Breast epithelium (tissue), 4 donors: Measurements from ENCODE around the gene GPC2. TPM values are rescaled to one million over a fixed set of nuclear protein-coding genes. Genes with fewer than 3 reads are reported as not detected.
"Not testable (repeated sequence)": the region's sequence is repeated elsewhere in the genome, so short reads cannot be mapped to it uniquely, and the experiment has no call there.

ENCODE experiments used
- DNase-seq, 2 donors: peaks; one replicate each; pipeline ENCODE4 v3.0.0-alpha.2; 2019; ENCODE audit warnings: low spot score in 2 of 2
- H3K27ac ChIP-seq, 2 donors: fragments of 200-600 bp; sonication (generic) in 1 of 2; one replicate each; pipeline ENCODE4 v1.5.1; 2016 to 2019; ENCODE audit warnings: mild to moderate bottlenecking in 1 of 2
- H3K27me3 ChIP-seq, 2 donors: fragments of 200-600 bp; sonication (generic) in 1 of 2; one replicate each; pipeline versions ENCODE4 v1.5.1 to v1.6.0; 2017 to 2019; ENCODE audit warnings: control low read depth in 1 of 2, mild to moderate bottlenecking in 1 of 2
- H3K36me3 ChIP-seq: fragments of 200-600 bp; one replicate; pipeline ENCODE4 v1.5.1; 2019
- H3K4me1 ChIP-seq, 2 donors: fragments of 200-600 bp; sonication (generic); one replicate each; pipeline ENCODE4 v1.5.1; 2016 to 2019; ENCODE audit warnings: control low read depth in 1 of 2
- H3K4me3 ChIP-seq, 3 donors: fragments of 200-600 bp; sonication (generic); 1 replicate in 2 of 3; 2 replicates in 1 of 3; pipeline ENCODE4 v1.5.1; 2016 to 2019; ENCODE audit warnings: mild to moderate bottlenecking in 3 of 3, moderate library complexity in 2 of 3
- H3K9me3 ChIP-seq, 2 donors: fragments of 200-600 bp; sonication (generic) in 1 of 2; one replicate each; pipeline ENCODE4 v1.5.1; 2016 to 2019; ENCODE audit warnings: control low read depth in 1 of 2
- POLR2A ChIP-seq: fragments of 450-650 bp; IDR thresholded peaks from one replicate; pipeline ENCODE4 v1.6.1; 2016; ENCODE audit warnings: antibody characterized with exemption, mild to moderate bottlenecking, moderate library complexity
- POLR2AphosphoS5 ChIP-seq, 3 donors: sonication (generic); formaldehyde crosslinking; IDR thresholded peaks; one replicate each; pipeline ENCODE4 v1.6.1; 2017; ENCODE audit warnings: antibody characterized with exemption in 3 of 3
- intact Hi-C: fragments of 100-400 bp; cut with DNase I; formaldehyde crosslinking; loops from one replicate; pipeline ENCODE4 v1.15.1; 2023; ENCODE audit warnings: low total_unique reads
- total RNA-seq, 3 donors: library from RNA; depleted of rRNA; stranded (reverse); fragments of >200 nt; gene quantifications; one replicate each; pipeline ENCODE4 v1.1.0, GENCODE V29; 2016
- TF ChIP-seq, protein P1 (sequence below), 3 donors: fragments of 450-650 bp; IDR thresholded peaks; one replicate each; pipeline ENCODE4 v1.5.1; 2016 to 2017; ENCODE audit warnings: antibody characterized with exemption in 3 of 3, mild to moderate bottlenecking in 3 of 3, moderate library complexity in 3 of 3

Gene GPC2
- total RNA-seq, 3 donors from 2014 or later, result 1.4 to 3.6 (median 3.4) TPM

DNA sequence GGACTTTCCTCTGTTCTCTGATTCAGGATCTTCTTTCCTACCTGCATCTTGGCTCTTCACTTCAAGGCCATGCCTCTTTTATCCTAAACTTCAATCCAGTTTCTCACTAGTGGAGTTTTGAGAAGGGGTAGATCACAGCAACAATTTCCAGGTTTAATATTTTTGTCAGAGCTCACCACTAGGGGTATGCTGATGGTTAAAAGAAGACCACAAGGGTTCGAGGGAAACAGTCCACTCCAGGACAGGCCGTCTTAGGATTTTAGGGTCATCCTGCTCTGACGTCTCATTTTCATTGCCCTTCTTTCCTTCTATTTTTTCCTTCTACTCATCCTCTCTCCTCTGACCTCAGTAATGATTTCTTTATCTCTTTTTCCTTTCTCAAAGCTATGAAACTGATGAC, 11.9 kb upstream of the GPC2 start:
- no peaks in the 10 kb centered on the region for H3K9me3 ChIP-seq
- intact Hi-C loops, result no loop called here
- no peak overlapping the region for H3K4me3 ChIP-seq
- H3K27me3 ChIP-seq, result no peaks in the 10 kb centered on the region
- H3K27ac ChIP-seq, result no peak overlapping the region
- no peaks in the 10 kb centered on the region for H3K36me3 ChIP-seq
- no peaks in the 10 kb centered on the region for H3K4me1 ChIP-seq
- DNase-seq, result no peak
- TF ChIP-seq, protein P1, sequence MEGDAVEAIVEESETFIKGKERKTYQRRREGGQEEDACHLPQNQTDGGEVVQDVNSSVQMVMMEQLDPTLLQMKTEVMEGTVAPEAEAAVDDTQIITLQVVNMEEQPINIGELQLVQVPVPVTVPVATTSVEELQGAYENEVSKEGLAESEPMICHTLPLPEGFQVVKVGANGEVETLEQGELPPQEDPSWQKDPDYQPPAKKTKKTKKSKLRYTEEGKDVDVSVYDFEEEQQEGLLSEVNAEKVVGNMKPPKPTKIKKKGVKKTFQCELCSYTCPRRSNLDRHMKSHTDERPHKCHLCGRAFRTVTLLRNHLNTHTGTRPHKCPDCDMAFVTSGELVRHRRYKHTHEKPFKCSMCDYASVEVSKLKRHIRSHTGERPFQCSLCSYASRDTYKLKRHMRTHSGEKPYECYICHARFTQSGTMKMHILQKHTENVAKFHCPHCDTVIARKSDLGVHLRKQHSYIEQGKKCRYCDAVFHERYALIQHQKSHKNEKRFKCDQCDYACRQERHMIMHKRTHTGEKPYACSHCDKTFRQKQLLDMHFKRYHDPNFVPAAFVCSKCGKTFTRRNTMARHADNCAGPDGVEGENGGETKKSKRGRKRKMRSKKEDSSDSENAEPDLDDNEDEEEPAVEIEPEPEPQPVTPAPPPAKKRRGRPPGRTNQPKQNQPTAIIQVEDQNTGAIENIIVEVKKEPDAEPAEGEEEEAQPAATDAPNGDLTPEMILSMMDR (IDR thresholded peaks at IDR 0.05), result no peak
- TF ChIP-seq POLR2A (no peak), POLR2AphosphoS5 (IDR thresholded peaks at IDR 0.05) (no peak)

DNA sequence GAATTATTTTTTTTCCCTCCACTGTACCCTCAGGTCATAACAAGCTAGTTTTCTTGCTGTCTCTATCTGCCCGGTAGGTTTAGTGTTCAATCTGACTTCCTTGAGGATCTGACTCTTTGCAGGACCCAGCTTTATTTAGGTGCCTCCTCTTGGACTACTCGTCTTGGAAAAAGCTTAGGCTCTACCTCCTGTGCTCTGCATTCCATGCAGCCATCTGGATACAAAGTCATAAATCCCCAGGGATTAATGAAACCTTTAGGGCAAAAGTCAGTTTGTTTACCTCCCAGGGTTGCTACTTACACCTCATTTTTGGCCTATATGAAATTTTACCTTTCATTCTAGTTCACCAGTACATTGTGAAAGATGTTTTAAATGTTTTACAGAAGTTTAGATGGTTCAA, 8.5 kb upstream of the GPC2 start:
- Histone ChIP-seq H3K4me1 (no peaks in the 10 kb centered on the region), H3K4me3 (no peak overlapping the region), H3K27ac (no peak overlapping the region), H3K9me3 (no peaks in the 10 kb centered on the region), H3K27me3 (no peaks in the 10 kb centered on the region), H3K36me3 (no peaks in the 10 kb centered on the region)
- no peak for DNase-seq
- intact Hi-C loops, result no loop called here
- TF ChIP-seq, protein P1 (IDR thresholded peaks at IDR 0.05), result no peak
- TF ChIP-seq POLR2A (no peak), POLR2AphosphoS5 (IDR thresholded peaks at IDR 0.05) (no peak)

DNA sequence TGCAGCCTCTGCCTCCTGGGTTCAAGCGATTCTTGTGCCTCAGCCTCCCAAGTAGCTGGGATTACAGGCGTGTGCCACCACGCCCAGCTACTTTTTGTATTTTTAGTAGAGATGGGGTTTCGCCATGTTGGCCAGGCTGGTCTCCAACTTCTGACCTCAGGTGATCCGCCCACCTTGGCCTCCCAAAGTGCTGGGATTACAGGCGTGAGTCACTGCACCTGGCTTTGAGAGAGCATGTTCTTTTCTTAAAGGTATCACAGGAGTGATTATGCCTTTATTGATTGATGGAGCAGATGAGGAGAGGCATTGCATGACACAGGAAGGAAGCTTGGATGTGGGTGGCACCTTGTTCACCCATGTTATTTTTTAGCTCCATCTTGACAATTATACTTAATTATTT, 5.9 kb upstream of the GPC2 start:
- H3K4me3 ChIP-seq, intact Hi-C loops, DNase-seq, H3K27me3 ChIP-seq, H3K36me3 ChIP-seq, H3K4me1 ChIP-seq, H3K9me3 ChIP-seq, H3K27ac ChIP-seq: not testable (repeated sequence)

DNA sequence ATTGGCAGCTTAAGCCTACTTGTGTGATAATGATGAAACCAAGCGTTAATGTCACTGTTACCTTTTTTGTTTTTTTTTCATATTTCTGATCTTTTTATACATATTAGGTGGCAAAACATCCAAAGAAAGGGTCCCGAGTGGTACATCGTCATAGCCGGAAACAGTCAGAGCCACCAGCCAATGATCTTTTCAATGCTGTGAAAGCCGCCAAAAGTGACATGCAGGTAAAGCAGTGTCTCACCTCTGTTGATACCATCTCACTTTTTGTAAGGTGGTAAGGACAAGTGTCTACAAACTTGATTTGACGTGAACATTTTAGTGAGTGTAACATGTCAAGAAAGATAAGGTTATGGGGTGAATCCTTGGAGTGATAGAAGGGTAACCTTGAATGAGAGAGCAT, 5.4 kb upstream of the GPC2 start:
- H3K4me1 ChIP-seq, H3K27me3 ChIP-seq, DNase-seq, H3K4me3 ChIP-seq, H3K36me3 ChIP-seq, H3K27ac ChIP-seq, H3K9me3 ChIP-seq, intact Hi-C loops: not testable (repeated sequence)

DNA sequence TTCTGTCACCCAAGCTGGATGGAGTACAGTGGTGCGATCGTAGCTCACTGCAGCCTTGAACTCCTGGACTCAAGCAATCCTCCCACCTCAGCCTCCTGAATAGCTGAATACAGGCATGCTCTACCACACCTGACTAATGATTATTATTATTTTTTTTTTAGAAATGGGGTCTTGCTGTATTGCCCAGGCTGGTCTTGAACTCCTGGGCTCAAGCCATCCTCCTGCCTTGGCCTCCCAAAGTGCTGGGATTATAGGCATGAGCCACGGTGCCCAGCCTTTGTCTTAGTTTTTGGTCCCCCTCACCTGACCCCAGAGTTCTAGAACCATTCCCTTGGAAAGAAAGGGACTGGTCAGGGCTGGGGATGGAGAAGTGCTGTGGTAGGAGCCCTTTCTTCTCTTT, 2.9 kb upstream of the GPC2 start:
- H3K9me3 ChIP-seq, H3K4me1 ChIP-seq, H3K27me3 ChIP-seq, H3K36me3 ChIP-seq, H3K4me3 ChIP-seq, DNase-seq, H3K27ac ChIP-seq, intact Hi-C loops: not testable (repeated sequence)

DNA sequence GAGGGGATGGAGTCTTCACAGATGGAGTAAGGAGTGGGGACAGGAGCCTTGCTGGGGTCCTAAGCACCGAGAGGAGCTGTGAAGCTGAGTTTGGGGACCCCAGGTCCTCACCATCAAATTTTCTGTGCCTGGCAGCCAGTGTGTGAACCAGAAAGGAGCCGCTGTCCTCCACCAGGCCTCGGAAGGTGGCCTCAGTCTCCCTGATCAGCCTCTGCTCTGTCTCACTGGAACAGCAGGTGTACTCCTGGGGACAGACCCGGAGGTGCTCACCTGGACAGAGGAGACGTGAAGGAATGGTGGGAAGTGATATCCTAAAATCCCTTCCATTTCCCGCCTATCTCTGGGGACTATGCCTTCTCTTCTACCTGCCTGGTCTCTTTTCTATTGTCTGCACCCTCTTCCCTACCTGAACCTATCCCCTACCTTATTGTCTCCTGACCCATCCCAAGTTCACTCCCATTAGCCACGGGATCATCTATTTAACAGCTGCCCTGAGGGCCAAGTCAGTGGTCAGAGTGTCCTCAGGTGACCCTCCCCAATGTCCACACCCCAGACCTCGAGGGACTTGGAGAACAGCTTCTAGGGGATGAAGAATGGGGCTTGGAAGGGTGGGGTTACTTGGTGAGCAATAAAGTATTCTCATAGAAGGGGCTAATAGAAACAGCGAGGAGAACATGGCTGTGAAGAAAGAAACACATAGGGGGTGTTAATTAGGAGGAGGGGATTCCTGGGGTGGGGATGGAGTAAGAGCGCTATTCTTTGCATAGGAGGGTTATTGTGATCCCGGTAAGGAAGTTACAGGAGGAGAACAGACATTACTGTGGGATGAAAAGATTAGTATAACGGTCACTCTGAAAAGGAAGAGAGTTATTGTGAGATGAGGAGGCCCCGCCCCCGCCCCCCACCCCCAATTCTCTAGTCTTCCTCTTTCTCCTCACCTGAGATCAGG, 811 bp downstream of the GPC2 start:
- Histone ChIP-seq H3K27me3 (no peaks in the 10 kb centered on the region), H3K27ac (peak overlapping the region in 1 of 2 donors; percentile 36), H3K36me3 (no peaks in the 10 kb centered on the region), H3K4me1 (no peaks in the 10 kb centered on the region), H3K9me3 (no peaks in the 10 kb centered on the region), H3K4me3 (peak overlapping the region; percentile 40 to 65 (median 54))
- DNase-seq, result no peak
- TF ChIP-seq POLR2A, result no peak
- intact Hi-C loops, result no loop called here

DNA sequence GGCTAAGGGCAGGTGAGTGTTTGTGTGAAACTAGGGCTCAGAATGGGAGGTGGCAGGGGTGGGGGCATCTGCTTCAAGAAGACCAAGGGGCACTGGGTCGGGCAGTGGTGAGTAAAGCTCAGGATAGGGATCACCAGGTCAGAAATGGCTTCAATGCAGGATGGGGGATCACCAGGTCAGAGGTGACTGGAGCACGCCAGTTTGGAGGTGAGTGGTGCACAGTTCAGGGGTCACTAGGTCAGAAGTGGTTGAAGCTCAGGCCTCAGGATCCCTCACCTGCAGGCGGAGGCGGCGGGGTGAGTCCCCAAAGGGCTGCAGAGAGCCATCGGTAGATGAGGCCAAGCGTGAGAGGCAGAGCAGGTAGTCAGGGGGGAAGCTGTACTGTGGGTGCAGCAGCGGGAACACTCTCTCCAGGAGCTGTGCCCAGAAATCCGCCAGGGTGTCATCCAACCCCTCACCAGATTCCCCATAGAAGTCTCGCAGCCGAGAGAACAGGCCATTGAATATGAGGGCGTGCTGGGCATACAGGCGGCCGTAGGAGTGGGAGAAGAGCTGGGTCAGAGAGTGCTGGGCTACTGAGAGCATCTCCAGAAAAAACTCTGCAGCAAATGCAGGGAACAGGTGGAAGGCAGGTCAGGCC, 1.8 kb downstream of the GPC2 start:
- H3K4me3 ChIP-seq, result no peak overlapping the region
- no peak overlapping the region for H3K27ac ChIP-seq
- no peaks in the 10 kb centered on the region for H3K4me1 ChIP-seq
- no peak for DNase-seq
- intact Hi-C loops, result no loop called here
- no peaks in the 10 kb centered on the region for H3K27me3 ChIP-seq
- no peaks in the 10 kb centered on the region for H3K9me3 ChIP-seq
- no peaks in the 10 kb centered on the region for H3K36me3 ChIP-seq
- TF ChIP-seq, protein P1 (IDR thresholded peaks at IDR 0.05), result no peak
- TF ChIP-seq POLR2A (no peak), POLR2AphosphoS5 (IDR thresholded peaks at IDR 0.05) (no peak)
